Measurements from ENCODE around the gene KAT8.
A peak's percentile ranks its signal among the peaks of the same experiment; 100 is the strongest.
"Not testable (repeated sequence)": the region's sequence is repeated elsewhere in the genome, so short reads cannot be mapped to it uniquely, and the experiment has no call there.

Gene KAT8

DNA sequence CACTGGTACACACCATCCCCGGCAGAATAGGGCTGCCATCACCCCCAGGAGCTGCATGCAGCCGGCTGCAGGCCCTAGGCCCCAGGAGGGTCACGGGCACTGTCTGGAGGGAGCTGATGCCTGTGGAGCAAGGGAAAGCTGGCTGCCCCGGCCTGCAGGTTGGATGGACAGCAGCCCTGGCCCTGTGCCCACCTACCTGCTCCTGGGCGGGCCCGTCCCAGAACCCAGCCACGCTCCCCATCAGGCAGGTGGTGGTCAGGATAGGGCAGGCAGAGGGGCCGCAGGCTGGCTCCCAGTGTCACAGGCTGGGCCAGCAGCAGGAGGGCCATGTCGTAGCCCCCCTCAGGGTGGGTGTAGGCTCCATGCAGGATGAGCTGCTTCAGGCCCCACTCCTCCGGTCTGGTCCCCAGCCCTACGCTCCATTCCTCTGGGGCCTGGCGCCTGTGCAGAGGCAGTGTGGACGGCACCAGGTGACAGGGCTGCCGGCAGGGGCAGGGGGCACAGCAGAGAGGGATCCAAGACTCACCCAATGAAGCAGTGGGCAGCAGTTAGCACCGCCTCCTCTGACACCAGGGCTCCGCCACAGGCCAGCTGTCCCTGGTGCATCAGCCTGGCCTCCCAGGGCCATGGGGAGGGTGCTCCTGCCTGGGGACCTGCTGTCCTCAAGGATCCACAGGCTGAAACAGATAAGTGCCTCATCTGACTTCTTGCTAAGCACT is 32.7 kb upstream of the KAT8 start:
- DNase-seq: no peak

DNA sequence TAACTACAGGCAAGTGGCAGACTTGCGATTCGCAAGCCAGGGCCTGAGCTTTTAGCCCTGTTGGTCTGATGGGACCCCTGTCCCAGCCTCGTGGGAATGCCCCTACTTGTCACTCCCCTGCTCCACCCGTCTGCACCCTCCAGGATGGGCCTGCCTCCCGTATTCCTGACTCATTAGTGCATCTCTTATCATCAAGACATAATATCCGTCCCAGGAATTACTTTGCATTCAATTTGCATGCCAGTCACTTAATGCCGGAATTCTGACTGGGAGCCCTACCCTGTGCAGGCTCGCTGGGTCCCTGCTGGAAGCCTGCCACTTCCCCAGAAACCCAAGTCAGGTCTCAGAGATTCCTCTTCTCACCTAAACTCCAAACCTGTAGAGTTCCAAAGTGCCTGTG is 32.1 kb upstream of the KAT8 start:
- DNase-seq: no peak

DNA sequence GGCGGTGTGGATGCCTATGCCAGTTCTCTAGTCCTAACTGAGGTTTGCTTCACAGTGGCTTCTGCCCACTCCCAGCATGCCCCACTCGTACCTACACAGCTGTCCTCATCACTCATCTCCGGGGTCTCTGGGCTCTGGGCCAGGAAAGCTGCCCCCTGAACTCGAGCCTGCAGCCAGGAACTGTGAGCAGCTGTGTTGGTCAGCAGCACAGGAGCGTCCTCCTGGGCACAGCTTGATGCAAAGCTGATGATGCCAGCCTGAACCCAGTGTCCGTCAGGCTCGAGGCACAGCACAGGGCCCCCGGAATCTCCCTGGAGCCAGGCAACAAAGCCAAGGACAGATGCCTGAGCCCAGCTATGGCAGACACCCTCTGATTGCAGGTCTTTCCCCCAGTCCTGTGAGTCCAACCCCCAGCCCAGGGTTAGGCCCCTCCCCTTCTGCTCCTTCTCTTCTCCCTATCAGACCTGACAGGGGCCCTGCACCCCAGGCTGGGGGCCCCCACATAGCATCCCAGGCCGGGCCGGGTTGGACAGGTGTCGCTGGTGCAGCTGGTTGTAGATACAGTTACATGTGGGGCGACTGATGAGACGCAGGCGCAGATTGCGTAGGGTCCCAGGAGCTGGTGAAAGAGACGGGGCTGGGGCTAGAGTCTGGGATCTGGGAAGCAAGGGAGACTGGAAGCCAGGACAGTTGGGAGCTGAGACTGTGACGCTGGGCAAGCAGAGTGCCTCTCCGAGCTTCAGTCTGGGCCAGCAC is 31.4 kb upstream of the KAT8 start:
- no peak for DNase-seq

DNA sequence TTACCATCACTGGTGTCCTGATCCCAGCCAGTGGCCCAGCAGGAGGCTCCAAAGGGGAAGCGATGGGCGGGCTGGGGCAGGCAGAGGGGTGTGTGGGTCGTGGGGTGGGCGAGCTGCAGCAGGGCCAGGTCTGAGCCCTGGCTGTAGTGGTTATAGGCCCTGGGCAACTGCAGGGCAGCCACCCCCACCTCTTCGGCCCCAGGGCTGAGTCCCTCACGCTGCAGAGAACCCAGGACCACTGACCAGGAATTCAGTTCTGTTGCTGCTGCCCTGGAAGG is 30.9 kb upstream of the KAT8 start:
- DNase-seq: no peak

DNA sequence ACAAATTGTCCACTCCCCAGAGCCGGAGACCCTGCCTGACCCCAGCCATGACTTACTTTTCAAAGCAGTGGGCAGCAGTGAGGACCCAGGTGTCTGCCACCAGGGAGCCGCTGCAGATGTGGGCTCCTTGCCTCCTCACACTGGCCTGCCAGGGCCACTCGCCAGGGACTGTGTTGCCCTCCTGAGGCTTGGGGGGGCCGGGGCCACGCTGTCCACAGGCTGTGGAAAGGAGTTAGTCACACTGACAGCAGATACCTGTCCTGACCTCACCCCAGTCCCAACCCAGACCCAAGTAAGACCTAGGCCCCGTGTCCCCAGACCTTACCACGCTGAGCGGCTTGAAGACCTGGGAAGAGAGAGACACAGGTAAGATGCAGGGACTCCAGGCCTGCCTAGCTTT is 30.0 kb upstream of the KAT8 start:
- no peak for DNase-seq

DNA sequence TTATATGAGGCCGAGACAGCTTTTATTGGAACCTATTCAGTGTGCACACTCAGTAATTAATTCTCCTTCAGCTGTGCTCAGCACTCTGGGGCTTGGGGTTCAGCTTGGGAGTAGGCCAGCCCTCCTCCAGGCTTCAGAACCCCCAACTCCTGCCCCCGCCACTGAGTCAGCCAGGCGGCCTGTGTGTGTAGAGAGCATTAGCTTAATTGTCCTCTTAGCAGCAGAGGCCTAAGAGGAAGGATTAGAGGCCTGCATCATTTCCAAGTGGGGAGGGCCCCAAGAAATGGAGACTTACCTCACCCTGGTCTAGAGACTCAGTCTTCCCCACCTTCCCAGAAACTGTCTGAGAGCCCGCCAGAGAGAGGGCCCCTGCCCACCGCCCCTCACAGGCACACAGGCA is 29.5 kb upstream of the KAT8 start:
- DNase-seq: no peak

DNA sequence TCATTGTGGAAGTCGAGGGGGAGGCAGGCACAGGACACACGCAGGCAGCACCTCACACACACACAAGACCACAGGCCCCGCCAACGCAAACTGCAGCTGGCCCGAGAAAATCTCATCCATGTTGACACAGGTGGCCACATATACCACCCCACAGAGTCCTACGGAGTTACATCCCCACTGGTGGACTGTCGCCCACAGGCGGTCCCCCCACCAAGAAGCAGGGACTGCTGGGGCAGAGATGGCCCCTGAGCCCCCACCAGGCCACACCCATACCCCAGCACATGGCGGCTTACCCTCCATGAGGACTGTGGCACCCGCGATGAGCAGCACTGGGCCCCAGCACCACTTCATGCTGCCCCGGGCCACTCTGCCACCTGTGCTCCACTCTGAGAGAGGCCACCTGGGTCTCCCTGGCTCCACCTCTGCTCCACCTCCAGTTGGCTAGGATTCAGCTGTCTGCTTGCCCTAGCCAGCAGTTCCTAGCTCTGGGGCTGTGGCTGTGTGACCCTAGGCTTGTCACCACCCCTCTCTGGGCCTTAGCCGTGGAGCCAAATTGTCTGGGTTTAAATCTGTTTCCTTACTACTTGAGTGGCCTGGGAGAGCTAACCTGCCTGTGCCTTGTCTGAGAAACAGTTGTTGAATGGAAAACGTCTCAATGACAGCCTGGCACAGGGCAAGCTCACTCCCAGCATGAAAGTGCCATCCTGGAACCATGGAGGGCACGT is 28.8 kb upstream of the KAT8 start, which contains the start of gene PRSS53:
PRSS53 (minus strand) TSS at position 485 of the 725 bp plus-strand sequence; CDS start at position 351, 134 bp downstream.
- DNase-seq: no peak

DNA sequence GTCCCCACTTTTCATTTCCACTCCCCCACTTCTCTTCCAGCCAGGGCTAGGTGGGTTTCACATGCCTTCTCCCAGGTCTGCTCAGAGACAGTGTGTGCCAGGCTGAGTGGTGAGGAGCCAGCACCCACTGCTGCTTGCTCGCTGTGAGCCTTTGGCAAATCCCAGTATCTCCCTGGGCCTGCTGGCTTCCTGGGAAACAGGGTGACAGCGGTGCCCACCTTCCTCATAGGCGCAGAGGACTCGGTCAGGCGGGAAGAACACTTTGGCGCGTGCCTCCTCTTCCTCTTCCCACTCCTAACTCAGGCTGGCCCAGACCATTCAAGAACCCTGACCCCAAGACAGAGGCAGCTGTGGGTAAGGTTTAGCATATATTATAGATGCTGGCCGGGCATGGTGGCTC is 28.3 kb upstream of the KAT8 start:
- DNase-seq: no peak

DNA sequence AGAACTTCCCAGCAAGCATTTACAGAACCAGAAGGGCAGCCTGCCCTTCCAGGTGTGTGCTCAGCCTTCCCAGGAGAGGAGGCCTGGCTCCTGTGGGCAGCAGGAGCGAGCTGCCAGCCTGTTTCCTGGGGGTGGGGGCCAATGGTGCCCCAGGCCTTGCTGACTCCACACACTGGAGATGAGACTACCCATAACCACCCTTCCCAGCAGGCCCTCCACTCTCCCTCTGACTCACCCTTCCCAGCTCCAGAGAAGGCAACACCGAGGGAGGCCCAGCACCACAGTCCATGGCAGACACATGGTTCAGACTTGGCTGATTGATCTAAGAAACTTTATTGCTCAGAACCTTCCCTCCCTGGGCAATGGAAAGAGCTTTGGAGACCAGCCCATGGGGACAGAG is 26.9 kb upstream of the KAT8 start:
- no peak for DNase-seq

DNA sequence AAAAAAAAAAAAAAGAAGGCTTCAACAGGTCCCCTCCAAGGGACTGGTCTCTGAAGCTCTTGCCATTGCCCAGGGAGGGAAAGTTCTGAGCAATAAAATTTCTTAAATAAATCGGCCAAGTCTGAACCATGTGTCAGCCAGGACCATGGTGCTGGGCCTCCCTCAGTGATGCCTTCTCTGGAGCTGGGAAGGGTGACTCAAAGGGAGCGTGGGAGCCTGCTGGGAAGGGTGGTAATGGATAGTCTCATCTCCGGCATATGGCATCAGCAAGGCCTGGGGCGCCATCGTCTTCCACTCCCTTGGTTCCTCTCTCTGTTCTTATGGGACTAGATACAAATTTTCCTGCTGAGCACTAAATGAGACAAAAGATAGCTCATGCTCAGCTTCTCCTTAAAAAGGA is 25.1 kb upstream of the KAT8 start:
- DNase-seq: no peak

DNA sequence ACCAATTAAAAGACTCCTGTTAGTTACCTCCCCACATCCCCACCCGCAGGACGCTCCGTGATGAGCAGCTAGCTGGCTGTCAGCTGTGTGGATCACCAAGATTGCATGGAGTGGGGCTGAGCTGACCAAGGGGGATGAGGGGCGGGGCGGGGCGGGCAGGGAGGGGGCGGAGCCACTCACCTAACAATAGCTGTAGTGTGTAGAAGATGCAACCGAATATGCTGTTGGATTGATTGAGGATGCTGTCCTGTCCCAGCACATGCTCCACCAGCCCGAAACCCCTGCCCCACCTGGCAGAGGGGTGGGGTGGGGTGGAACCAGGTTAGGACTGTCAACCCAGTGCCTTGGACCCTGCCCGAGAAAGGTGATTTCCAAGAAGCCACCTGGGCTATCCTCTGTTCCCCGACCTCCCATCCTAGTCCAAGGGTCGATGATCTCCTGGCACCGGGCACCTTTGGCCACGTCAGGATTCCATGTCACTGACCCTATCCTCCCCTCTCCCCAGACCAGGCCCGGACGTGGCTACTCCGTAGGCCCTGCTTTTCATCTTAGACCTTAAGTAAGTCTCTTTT is 24.2 kb upstream of the KAT8 start:
- DNase-seq: peak in 1 of 2 experiments; percentile 45

DNA sequence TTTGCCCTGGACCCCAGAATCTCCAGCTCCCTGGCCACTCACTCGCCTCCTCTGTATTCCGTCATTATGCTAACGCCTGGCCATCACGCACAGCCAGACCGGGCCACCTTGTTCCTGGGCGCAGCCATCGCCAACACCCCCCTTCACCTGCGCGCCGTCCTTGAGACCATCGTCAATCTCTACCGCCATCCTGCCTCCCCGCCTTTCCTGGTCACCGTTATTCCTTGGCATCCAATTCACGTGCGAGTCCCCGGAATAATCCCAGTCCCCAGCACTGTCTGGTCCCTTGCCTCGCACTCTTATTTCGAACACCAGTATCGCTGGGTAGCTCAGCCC is 23.4 kb upstream of the KAT8 start:
- peak in 1 of 2 experiments; percentile 47 for DNase-seq

DNA sequence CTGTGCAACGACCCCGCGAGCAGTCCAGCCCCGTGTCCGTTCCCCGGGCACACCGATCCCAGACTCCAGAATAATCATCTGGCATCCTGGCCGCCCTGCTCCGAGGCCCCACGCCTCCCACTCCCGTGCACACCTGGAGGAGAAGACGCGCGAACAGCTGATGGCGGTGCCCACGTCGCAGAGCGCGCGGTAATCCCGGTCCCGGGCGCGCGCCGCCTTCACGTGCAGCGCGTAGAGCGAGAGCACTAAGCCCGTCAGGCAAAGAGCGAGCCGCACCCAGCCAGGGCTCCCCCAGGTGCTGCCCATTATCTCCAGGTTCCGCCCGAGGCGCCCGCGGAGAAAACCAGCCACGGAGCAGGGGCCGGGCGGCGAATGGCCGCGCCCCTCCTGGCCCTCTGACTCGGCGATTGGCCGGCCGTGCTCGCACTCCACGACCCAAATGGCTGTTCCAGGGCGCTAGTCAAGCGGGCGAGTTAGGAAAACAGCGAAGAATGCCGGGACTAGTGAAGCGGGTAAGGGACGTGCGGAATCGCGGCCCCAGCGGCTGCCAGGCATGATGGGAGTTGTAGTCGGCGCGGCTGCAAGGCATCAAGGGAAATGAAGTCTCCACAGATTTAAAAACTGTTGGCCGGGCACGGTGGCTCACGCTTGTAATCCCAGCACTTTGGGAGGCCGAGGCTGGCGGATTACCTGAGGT is 22.9 kb upstream of the KAT8 start, which contains the start of gene VKORC1:
VKORC1 (minus strand) TSS at position 374 of the 697 bp plus-strand sequence; CDS start at position 306, 68 bp downstream.
- DNase-seq: peak; percentile 98

DNA sequence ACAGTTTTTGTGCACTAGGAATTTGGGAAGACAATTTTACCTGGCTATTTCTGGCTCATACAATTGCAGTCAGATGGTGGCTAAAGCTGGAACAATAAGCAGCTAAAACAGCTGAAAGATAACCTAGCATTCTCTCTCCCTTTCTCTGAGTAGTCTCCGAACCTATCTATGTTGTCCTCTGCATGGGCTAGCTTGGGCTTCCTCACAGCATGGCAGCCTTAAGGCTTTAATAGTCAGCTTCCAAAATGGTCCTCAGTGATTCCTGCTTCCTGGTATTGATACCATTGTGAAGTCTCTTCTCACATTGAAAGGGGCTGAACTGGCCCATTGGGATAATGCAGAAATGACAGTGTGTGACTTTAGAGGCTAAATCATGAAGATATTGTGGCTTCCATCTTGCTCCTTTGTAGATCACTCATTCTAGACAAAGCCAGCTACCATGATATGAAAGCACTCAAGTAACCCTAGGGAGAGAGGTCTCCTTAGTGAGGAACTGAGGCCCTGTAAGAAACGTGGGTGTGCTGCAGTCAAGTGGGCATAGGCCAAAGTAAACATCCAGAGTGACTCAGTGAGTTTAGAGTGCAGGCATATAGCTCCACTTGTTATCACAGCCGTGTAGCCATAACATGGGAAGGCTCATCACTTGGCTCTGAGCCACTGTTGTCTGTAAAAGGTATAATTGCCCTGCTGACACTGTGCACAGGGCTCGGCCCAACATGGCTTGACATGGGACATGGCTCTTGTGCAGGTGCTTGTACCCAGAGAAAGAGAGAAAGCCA is 17.4 kb upstream of the KAT8 start:
- DNase-seq: no peak

DNA sequence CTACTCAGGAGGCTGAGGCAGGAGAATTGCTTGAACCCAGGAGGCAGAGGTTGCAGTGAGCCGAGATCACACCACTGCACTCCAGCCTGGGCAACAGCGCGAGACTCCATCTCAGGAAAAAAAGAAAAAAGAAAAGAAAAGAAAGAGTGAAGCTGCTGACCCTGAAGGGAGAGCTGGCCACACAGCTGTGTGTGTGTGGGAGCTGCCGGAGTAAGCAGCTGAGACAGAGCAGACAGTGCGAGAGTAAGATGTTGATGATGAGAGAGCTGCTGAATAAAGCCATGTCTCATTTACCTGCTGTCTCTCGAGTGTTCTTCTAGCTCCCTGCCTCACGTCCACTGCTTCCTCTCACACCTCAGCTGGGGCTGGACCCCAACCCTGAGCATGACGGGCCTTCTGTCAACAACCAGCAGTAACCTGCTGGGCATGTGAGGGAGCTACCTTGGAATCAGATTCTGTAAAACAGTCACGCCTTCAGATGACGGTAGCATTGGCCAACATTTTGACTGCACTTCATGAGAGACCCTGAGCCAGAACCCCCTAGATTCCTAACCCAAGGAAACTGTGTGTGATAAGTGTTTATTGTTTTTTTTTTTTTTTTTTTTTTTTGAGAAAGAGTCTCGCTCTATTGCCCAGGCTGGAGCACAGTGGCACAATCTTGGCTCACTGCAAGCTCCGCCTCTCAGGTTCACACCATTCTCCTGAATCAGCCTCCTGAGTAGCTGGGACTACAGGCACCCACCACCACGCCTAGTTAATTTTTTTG is 16.4 kb upstream of the KAT8 start:
- not testable (repeated sequence) for DNase-seq

DNA sequence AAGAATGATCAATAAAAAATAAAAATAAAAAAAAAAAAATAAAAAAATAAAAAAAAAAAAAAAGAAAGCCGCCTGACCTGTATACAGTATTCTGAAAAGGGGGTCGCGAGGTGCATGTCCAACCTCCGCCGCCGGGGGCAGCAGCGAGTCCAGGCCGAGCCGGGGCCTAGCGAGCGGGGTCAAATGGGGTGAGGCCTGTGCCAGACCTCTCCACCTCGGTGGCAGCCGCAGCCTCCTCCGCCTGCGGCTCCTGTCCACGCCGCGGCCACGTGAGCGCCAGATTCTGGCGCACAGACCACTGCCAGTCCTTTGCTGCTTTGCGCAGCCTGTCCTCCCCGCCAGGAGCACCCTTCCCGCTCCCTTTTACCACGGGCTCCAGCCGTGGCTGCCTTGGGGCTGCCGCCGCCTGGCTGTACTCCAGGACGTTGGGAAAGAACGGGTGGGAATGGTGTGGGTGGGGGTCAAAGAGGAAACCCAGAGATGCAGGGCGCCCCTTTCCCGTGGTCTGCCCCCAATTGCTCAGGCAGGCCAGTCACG is 11.7 kb upstream of the KAT8 start:
- DNase-seq: peak; percentile 17 to 46

DNA sequence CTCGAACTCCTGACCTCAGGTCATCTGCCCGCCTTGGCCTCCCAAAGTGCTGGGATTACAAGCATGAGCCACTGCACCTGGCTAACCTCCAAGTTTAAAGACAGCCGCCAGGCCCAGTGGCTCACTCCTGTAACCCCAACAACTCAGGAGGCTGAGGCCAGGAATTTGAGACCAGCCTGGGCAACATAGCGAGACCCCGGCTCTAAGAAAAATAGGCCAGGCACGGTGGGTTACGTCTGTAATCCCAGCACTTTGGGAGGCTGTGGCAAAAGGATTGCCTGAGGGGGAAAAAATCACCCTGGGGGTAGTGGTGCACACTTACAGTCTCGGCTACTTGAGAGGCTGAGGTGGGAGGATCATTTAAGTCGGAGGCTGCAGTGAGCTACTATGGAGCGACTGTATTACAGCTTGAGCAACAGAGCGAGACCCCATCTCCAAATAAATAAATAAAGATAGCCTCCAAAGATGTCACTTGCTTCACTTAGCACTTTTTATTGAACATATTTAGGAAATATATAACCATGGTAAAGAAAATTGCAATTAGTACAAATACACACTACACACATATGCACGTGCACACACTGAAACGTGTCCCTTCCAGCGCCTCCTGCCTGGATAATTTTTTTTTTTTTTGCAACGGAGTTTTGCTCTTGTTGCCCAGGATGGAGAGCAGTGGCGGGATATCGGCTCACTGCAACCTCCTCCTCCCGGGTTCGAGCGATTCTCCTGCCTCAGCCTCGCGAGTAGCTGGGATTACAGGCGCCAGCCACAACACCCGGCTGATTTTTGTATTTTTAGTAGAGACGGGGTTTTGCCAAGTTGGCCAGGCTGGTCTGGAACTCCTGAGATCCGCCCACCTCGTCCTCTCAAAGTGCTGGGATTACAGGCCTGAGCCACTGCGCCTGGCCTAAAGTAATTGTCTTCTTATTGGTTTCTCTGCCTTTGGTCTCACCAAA is 10.7 kb upstream of the KAT8 start:
- DNase-seq: peak in 1 of 2 experiments; percentile 61

DNA sequence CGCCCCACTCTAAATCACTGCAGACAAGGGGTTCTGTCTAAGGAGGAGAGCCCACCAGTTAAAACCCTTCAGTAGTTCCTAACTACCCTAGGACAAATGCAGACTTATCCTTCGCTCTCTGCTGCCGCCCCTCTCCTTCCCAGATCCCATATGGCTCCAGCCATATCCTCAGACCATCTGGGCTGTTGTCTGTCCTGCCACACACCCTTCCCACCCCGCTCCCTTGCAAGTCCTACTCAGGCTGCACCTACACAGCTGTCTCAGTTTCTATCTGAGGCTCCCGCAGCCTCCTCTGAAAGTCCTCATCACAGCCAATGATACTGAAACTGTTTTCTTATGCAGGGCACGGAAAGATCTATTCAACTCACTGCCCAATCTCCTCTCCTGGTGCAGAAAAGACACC is 10.0 kb upstream of the KAT8 start:
- DNase-seq: peak; percentile 81 to 95

DNA sequence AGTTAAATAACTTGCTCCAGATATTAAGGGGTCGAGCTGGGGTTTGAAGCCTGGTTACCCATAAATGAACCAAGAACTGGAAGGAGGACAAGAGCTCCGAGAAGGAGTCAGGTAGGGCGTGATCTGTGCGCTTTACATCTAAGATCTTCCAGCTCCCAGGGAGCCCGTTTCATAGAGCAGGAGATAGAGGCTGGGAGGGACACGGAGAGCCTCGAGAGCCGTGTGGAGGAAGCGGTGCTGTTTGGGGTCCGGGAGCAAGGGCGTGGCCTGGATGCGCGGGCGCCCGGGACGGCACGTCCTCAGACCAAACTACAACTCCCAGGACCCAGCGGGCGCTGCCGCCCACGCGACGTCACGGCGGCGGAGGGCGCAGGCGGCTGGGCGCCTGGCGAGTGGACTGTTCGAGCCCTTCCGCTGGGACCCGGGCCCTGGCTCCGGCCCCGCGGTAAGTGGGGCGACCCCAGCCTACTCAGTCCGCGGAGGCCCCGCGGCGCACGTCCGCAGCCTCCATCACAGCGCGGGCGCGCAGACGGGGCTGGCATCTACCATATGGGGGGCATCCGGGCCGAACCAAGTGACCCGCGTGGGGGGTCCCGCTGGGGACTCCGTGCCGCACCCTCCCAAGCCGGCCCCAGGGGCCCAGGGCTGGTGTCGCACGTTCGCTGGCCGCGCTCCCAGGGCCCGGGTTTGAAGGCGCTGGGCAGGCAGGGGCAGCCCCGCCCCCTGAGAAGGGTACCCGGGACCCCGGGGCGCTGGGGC is 9.2 kb upstream of the KAT8 start, which contains the start of gene BCKDK:
BCKDK (plus strand) TSS at position 352 of the 759 bp plus-strand sequence. CDS start 838 bp downstream, outside the sequence.
- peak; percentile 66 to 90 for DNase-seq

Measured in NCI-H524 (cell line).